Panc1 (cell line): ENCODE measurements around the gene NEUROG1.

ENCODE experiments used
- CTCF ChIP-seq: fragments of 450-650 bp; IDR thresholded peaks from 2 replicates; pipeline ENCODE4 v1.5.1; 2017; ENCODE audit warnings: mild to moderate bottlenecking
- REST ChIP-seq, 2 experiments: IDR thresholded peaks; 2 replicates each; pipeline ENCODE4 v1.6.1; 2011 to 2012; ENCODE audit warnings: low read depth in 2 of 2, control low read depth in 1 of 2, low read length in 1 of 2, mild to moderate bottlenecking in 1 of 2, moderate library complexity in 1 of 2; ENCODE audit not compliant: insufficient read depth in 1 of 2

GRCh38 chr5:135571902-135572301, 36.1 kb upstream of the NEUROG1 start:
- TF ChIP-seq CTCF (no peak), REST (IDR thresholded peaks at IDR 0.05; ENCODE audit: insufficient read depth in 1 of 2, low read depth in 2 of 2, low read length in 1 of 2) (no peak)
